Measurements from ENCODE around the gene ISLR2.

The ISLR2 gene

GRCh38 chr15:74124196-74124595 lies 6.2 kb upstream of the ISLR2 start:
- no peak overlapping the region for H3K4me3 ChIP-seq (replicated peaks; ENCODE audit: low read depth, low read length)
- no peak for DNase-seq (ENCODE audit: low read depth)
- no peak for TF ChIP-seq CTCF (IDR thresholded peaks at IDR 0.05; ENCODE audit: low read length, missing control alignments)

GRCh38 chr15:74124759-74125158 lies 5.6 kb upstream of the ISLR2 start:
- no peak for TF ChIP-seq CTCF (IDR thresholded peaks at IDR 0.05; ENCODE audit: low read length, missing control alignments)
- no peak overlapping the region for H3K4me3 ChIP-seq (replicated peaks; ENCODE audit: low read depth, low read length)
- no peak for DNase-seq (ENCODE audit: low read depth)

GRCh38 chr15:74127255-74127953 lies 3.0 kb upstream of the ISLR2 start:
- peak; percentile 91 for TF ChIP-seq CTCF (IDR thresholded peaks at IDR 0.05; ENCODE audit: low read length, missing control alignments)
- H3K4me3 ChIP-seq (replicated peaks; ENCODE audit: low read depth, low read length) = peak overlapping the region; percentile 48
- DNase-seq (ENCODE audit: low read depth) = peak; percentile 85

GRCh38 chr15:74127954-74128784 lies 2.2 kb upstream of the ISLR2 start:
- peak; percentile 33 for DNase-seq (ENCODE audit: low read depth)
- TF ChIP-seq CTCF (IDR thresholded peaks at IDR 0.05; ENCODE audit: low read length, missing control alignments) = no peak
- peak overlapping the region; percentile 48 for H3K4me3 ChIP-seq (replicated peaks; ENCODE audit: low read depth, low read length)

- TF ChIP-seq CTCF (IDR thresholded peaks at IDR 0.05; ENCODE audit: low read length, missing control alignments) = no peak
- H3K4me3 ChIP-seq (replicated peaks; ENCODE audit: low read depth, low read length) = no peak overlapping the region
- DNase-seq (ENCODE audit: low read depth) = no peak
Observed at GRCh38 chr15:74128785-74129585, 1.4 kb upstream of the ISLR2 start.

- no peak overlapping the region for H3K4me3 ChIP-seq (replicated peaks; ENCODE audit: low read depth, low read length)
- DNase-seq (ENCODE audit: low read depth) = no peak
- TF ChIP-seq CTCF (IDR thresholded peaks at IDR 0.05; ENCODE audit: low read length, missing control alignments) = no peak
Observed at GRCh38 chr15:74129586-74130154, 716 bp upstream of the ISLR2 start.
